A673 (cell line): ENCODE results near the gene HSPG2.

ENCODE experiments used
- CTCF ChIP-seq: fragments of 300-800, 200-600 bp; sonication (generic); conservative IDR thresholded peaks from 2 replicates; pipeline ENCODE4 v1.5.1; 2017; ENCODE audit warnings: low read depth, mild to moderate bottlenecking, antibody characterized with exemption, low read length, moderate library complexity, mixed read lengths
- EZH2 ChIP-seq: fragments of 200-600 bp; sonication (generic); IDR thresholded peaks from 2 replicates; pipeline ENCODE4 v1.6.1; 2017; ENCODE audit warnings: borderline replicate concordance, low read depth, mild to moderate bottlenecking, mixed read lengths, antibody characterized with exemption, low read length; ENCODE audit not compliant: poor library complexity, severe bottlenecking

GRCh38 chr1:21898326-21899200 is 38.5 kb downstream of the HSPG2 start:
- no peak for TF ChIP-seq CTCF
- no peak for TF ChIP-seq EZH2
